ENCODE data around the gene SNTG2.

SNTG2 gene

GRCh38 chr2:1309507-1309906, 358.9 kb downstream of the SNTG2 start:
- no peak for TF ChIP-seq CTCF (IDR thresholded peaks at IDR 0.05; ENCODE audit: low read depth, low read length)
- DNase-seq (ENCODE audit: extremely low read depth, low read depth) = no peak

GRCh38 chr2:1310202-1310601, 359.6 kb downstream of the SNTG2 start:
- no peak for DNase-seq (ENCODE audit: extremely low read depth, low read depth)
- no peak for TF ChIP-seq CTCF (IDR thresholded peaks at IDR 0.05; ENCODE audit: low read depth, low read length)

- no peak for DNase-seq (ENCODE audit: extremely low read depth, low read depth)
- TF ChIP-seq CTCF (IDR thresholded peaks at IDR 0.05; ENCODE audit: low read depth, low read length) = no peak
These were observed 360.2 kb downstream of the SNTG2 start for GRCh38 chr2:1310866-1311265.

- no peak for DNase-seq (ENCODE audit: extremely low read depth, low read depth)
- TF ChIP-seq CTCF (IDR thresholded peaks at IDR 0.05; ENCODE audit: low read depth, low read length) = no peak
These were observed 362.7 kb downstream of the SNTG2 start for GRCh38 chr2:1313240-1313924.

GRCh38 chr2:1314254-1314653, 363.6 kb downstream of the SNTG2 start:
- TF ChIP-seq CTCF (IDR thresholded peaks at IDR 0.05; ENCODE audit: low read depth, low read length) = no peak
- DNase-seq (ENCODE audit: extremely low read depth, low read depth) = no peak

- no peak for DNase-seq (ENCODE audit: extremely low read depth, low read depth)
- TF ChIP-seq CTCF (IDR thresholded peaks at IDR 0.05; ENCODE audit: low read depth, low read length) = no peak
These were observed 367.8 kb downstream of the SNTG2 start for GRCh38 chr2:1318366-1319009.

GRCh38 chr2:1319393-1319792, 368.7 kb downstream of the SNTG2 start:
- DNase-seq (ENCODE audit: extremely low read depth, low read depth) = no peak
- no peak for TF ChIP-seq CTCF (IDR thresholded peaks at IDR 0.05; ENCODE audit: low read depth, low read length)
